HepG2 (cell line): ENCODE data around the gene MEAF6. TPM values are rescaled to one million over a fixed set of nuclear protein-coding genes. Genes with fewer than 3 reads are reported as not detected.
A peak's percentile ranks its signal among the peaks of the same experiment; 100 is the strongest.

ENCODE experiments used
- AGO1 ChIP-seq: fragments of 200-400 bp; formaldehyde crosslinking; IDR thresholded peaks from 2 replicates; pipeline ENCODE4 v1.6.1; 2017; ENCODE audit warnings: mild to moderate bottlenecking, low read depth, low read length, moderate library complexity; ENCODE audit not compliant: poor library complexity, severe bottlenecking
- DZIP1 ChIP-seq: sonication (generic); formaldehyde crosslinking; IDR thresholded peaks from 2 replicates; pipeline ENCODE4 v1.5.0; 2020; ENCODE audit warnings: mild to moderate bottlenecking, missing genetic modification reagents
- HCFC1 ChIP-seq: fragments of 150-350 bp; IDR thresholded peaks from 2 replicates; pipeline ENCODE4 v1.6.1; 2014; ENCODE audit warnings: low read depth, low read length
- IKZF5 ChIP-seq: IDR thresholded peaks from 2 replicates; pipeline ENCODE4 v1.6.1; 2018; ENCODE audit warnings: missing genetic modification reagents, mild to moderate bottlenecking, missing compliant biosample characterization
- JUNB ChIP-seq: sonication (generic); formaldehyde crosslinking; IDR thresholded peaks from 2 replicates; pipeline ENCODE4 v1.8.0; 2022; ENCODE audit warnings: missing genetic modification reagents, mild to moderate bottlenecking, borderline replicate concordance
- KLF9 ChIP-seq: IDR thresholded peaks from 2 replicates; pipeline ENCODE4 v1.6.1; 2016; ENCODE audit warnings: low read depth
- LCORL ChIP-seq, 2 experiments: fragments of 450-650 bp in 1 of 2; sonication (generic) in 1 of 2; formaldehyde crosslinking in 1 of 2; IDR thresholded peaks; 2 replicates each; pipeline versions ENCODE4 v1.5.0 to v1.6.1; 2017 to 2020; ENCODE audit warnings: antibody characterized with exemption in 1 of 2, missing genetic modification reagents in 1 of 2
- MTA3 ChIP-seq: sonication (generic); formaldehyde crosslinking; IDR thresholded peaks from 2 replicates; pipeline ENCODE4 v1.4.0; 2020; ENCODE audit warnings: missing genetic modification reagents
- MTF2 ChIP-seq: sonication (generic); formaldehyde crosslinking; IDR thresholded peaks from 2 replicates; pipeline ENCODE4 v1.5.0; 2020; ENCODE audit warnings: missing genetic modification reagents, borderline replicate concordance
- MXD1 ChIP-seq: sonication (generic); formaldehyde crosslinking; IDR thresholded peaks from 2 replicates; pipeline ENCODE4 v1.4.0; 2020; ENCODE audit warnings: mild to moderate bottlenecking, missing genetic modification reagents
- RAD21 ChIP-seq: fragments of 450-650 bp; formaldehyde crosslinking; IDR thresholded peaks from 2 replicates; pipeline ENCODE4 v1.5.0; 2020; ENCODE audit warnings: mild to moderate bottlenecking
- TFDP2 ChIP-seq: sonication (generic); formaldehyde crosslinking; IDR thresholded peaks from 2 replicates; pipeline ENCODE4 v1.4.0; 2020; ENCODE audit warnings: missing genetic modification reagents
- THAP7 ChIP-seq: sonication (generic); formaldehyde crosslinking; IDR thresholded peaks from 2 replicates; pipeline ENCODE4 v1.8.1; 2023; ENCODE audit warnings: mild to moderate bottlenecking, missing genetic modification reagents
- THYN1 ChIP-seq: sonication (generic); formaldehyde crosslinking; IDR thresholded peaks from 2 replicates; pipeline ENCODE4 v1.8.1; 2023; ENCODE audit warnings: low read depth, mild to moderate bottlenecking, moderate library complexity, missing genetic modification reagents, borderline replicate concordance
- ZBTB10 ChIP-seq: sonication (generic); formaldehyde crosslinking; IDR thresholded peaks from 2 replicates; pipeline ENCODE4 v1.4.0; 2020; ENCODE audit warnings: missing genetic modification reagents, borderline replicate concordance
- ZNF329 ChIP-seq: sonication (generic); formaldehyde crosslinking; IDR thresholded peaks from 2 replicates; pipeline ENCODE4 v1.9.0; 2021; ENCODE audit warnings: low read depth, mild to moderate bottlenecking, missing genetic modification reagents
- ZNF552 ChIP-seq: sonication (generic); formaldehyde crosslinking; IDR thresholded peaks from 2 replicates; pipeline ENCODE4 v1.9.0; 2022; ENCODE audit warnings: missing genetic modification reagents, mild to moderate bottlenecking, borderline replicate concordance
- ZNF564 ChIP-seq: sonication (generic); formaldehyde crosslinking; IDR thresholded peaks from 2 replicates; pipeline ENCODE4 v1.8.1; 2023; ENCODE audit warnings: mild to moderate bottlenecking, missing genetic modification reagents
- ZNF629 ChIP-seq: sonication (generic); formaldehyde crosslinking; conservative IDR thresholded peaks from 2 replicates; pipeline ENCODE4 v1.5.0; 2020; ENCODE audit warnings: missing genetic modification reagents
- ZNF749 ChIP-seq: sonication (generic); formaldehyde crosslinking; IDR thresholded peaks from 2 replicates; pipeline ENCODE4 v1.8.0; 2022; ENCODE audit warnings: mild to moderate bottlenecking, missing genetic modification reagents, moderate library complexity, borderline replicate concordance
- polyA plus RNA-seq, 8 experiments: library from polyadenylated mRNA; depleted of rRNA in 3 of 8; stranded (reverse) in 7 of 8; unstranded in 1 of 8; fragments of >200 nt; fragmentation: Illumina TruSeq in 4 of 8; extraction: Trizol in 4 of 8; gene quantifications; 2 replicates each; pipeline versions ENCODE4 v1.2.1 to v1.2.3, GENCODE V29; 2011 to 2016; ENCODE audit warnings: low read depth in 4 of 8, missing spikeins in 1 of 8, mixed read lengths in 1 of 8; ENCODE audit not compliant: insufficient read depth in 1 of 8
- total RNA-seq, 5 experiments: library from RNA; depleted of rRNA; stranded (reverse); fragments of >200 nt; fragmentation: Illumina TruSeq; extraction: Trizol; gene quantifications; 2 replicates each; pipeline ENCODE4 v1.2.3, GENCODE V29; 2016; ENCODE audit warnings: low read depth in 1 of 5

The MEAF6 gene
- total and polyA plus RNA-seq, 2 of the 13 experiments (the other 11 are each of a cell fraction or from before 2014, with no cell fraction given), result 29.5 to 45.6 TPM

- no peak for TF ChIP-seq TFDP2 (CRISPR knock-in tag)
- TF ChIP-seq THYN1 (CRISPR knock-in tag), result no peak
- no peak for TF ChIP-seq ZNF329 (CRISPR knock-in tag)
- TF ChIP-seq ZBTB10 (CRISPR knock-in tag), result 0 out of 2 replicates have a peak, but pooled peaks have one; percentile 7
- TF ChIP-seq LCORL (IDR thresholded peaks at IDR 0.05), result no peak
- 0 out of 2 replicates have a peak, but pooled peaks have one; percentile 14 for TF ChIP-seq LCORL (CRISPR knock-in tag; IDR thresholded peaks at IDR 0.05)
- no peak for TF ChIP-seq IKZF5
- TF ChIP-seq ZNF552 (CRISPR knock-in tag), result no peak
- TF ChIP-seq MTA3 (CRISPR knock-in tag), result no peak
- TF ChIP-seq ZNF749 (CRISPR knock-in tag), result no peak
- no peak for TF ChIP-seq ZNF564
- no peak for TF ChIP-seq DZIP1
- no peak for TF ChIP-seq RAD21 (CRISPR knock-in tag)
- TF ChIP-seq THAP7 (CRISPR knock-in tag), result no peak
- 0 out of 2 replicates have a peak, but pooled peaks have one; percentile 23 for TF ChIP-seq MTF2
- TF ChIP-seq MXD1 (CRISPR knock-in tag), result no peak
- no peak for TF ChIP-seq JUNB
- no peak for TF ChIP-seq KLF9
- TF ChIP-seq ZNF629 (CRISPR knock-in tag), result no peak
- TF ChIP-seq AGO1, result peak; percentile 89
- TF ChIP-seq HCFC1, result no peak
Measured at GRCh38 chr1:37474697-37475379, 39.7 kb downstream of the MEAF6 start (continued).
